ENCODE results near the gene CAPN6.

- TF ChIP-seq CTCF (IDR thresholded peaks at IDR 0.05) (no peak), POLR2A (IDR thresholded peaks at IDR 0.05) (no peak), EP300 (IDR thresholded peaks at IDR 0.05) (no peak)
Measured at GRCh38 chrX:111309083-111309482, 38.8 kb upstream of the CAPN6 start.
